ENCODE measurements around the gene UBE2U.
"Not testable (repeated sequence)": the region's sequence is repeated elsewhere in the genome, so short reads cannot be mapped to it uniquely, and the experiment has no call there.

- not testable (repeated sequence) for TF ChIP-seq CTCF (IDR thresholded peaks at IDR 0.05 in 4 of 5, conservative IDR thresholded peaks at IDR 0.05 in 1 of 5); POLR2A (IDR thresholded peaks at IDR 0.05)
These were observed 36.1 kb downstream of the UBE2U start for GRCh38 chr1:64239519-64239918.
